Measurements from ENCODE around the gene CADM2.
A peak's percentile ranks its signal among the peaks of the same experiment; 100 is the strongest.
"Not testable (repeated sequence)": the region's sequence is repeated elsewhere in the genome, so short reads cannot be mapped to it uniquely, and the experiment has no call there.

Gene CADM2

GRCh38 chr3:85495602-85496001 is 536.8 kb downstream of the CADM2 start:
- no peak for DNase-seq

- no peak for DNase-seq
These were observed 539.4 kb downstream of the CADM2 start for GRCh38 chr3:85498177-85498576.

GRCh38 chr3:85502148-85502875 is 543.5 kb downstream of the CADM2 start:
- no peak for DNase-seq

- DNase-seq = not testable (repeated sequence)
These were observed 545.5 kb downstream of the CADM2 start for GRCh38 chr3:85504129-85504784.

- not testable (repeated sequence) for DNase-seq
These were observed 546.2 kb downstream of the CADM2 start for GRCh38 chr3:85504785-85505511.

- not testable (repeated sequence) for DNase-seq
These were observed 548.3 kb downstream of the CADM2 start for GRCh38 chr3:85507052-85507451.

- no peak for DNase-seq
These were observed 549.9 kb downstream of the CADM2 start for GRCh38 chr3:85508659-85509058.

- DNase-seq = no peak
These were observed 557.4 kb downstream of the CADM2 start for GRCh38 chr3:85516146-85516545.

GRCh38 chr3:85524104-85524503 is 565.3 kb downstream of the CADM2 start:
- DNase-seq = no peak

- DNase-seq = no peak
These were observed 566.5 kb downstream of the CADM2 start for GRCh38 chr3:85525264-85525663.

GRCh38 chr3:85533586-85533985 is 574.8 kb downstream of the CADM2 start:
- no peak for DNase-seq

GRCh38 chr3:85535517-85535916 is 576.7 kb downstream of the CADM2 start:
- DNase-seq = no peak

- DNase-seq = no peak
These were observed 580.4 kb downstream of the CADM2 start for GRCh38 chr3:85539232-85539631.

- no peak for DNase-seq
These were observed 595.4 kb downstream of the CADM2 start for GRCh38 chr3:85554153-85554552.

GRCh38 chr3:85560088-85560785 is 601.4 kb downstream of the CADM2 start:
- no peak for DNase-seq

GRCh38 chr3:85567071-85567676 is 608.4 kb downstream of the CADM2 start:
- peak in 1 of 5 donors; percentile 1 for DNase-seq

GRCh38 chr3:85570819-85571218 is 612.0 kb downstream of the CADM2 start:
- DNase-seq = no peak

- no peak for DNase-seq
These were observed 613.0 kb downstream of the CADM2 start for GRCh38 chr3:85571835-85572234.

- DNase-seq = no peak
These were observed 613.6 kb downstream of the CADM2 start for GRCh38 chr3:85572426-85572825.

- no peak for DNase-seq
These were observed 614.2 kb downstream of the CADM2 start for GRCh38 chr3:85572978-85573377.

GRCh38 chr3:85574006-85574705 is 615.4 kb downstream of the CADM2 start:
- DNase-seq = no peak

GRCh38 chr3:85576091-85576690 is 617.4 kb downstream of the CADM2 start:
- DNase-seq = peak in 3 of 5 donors; percentile 7 to 34 (median 26)

Measured in T-helper 1 cell (primary cell).